Liver (tissue), 9 donors: Measurements from ENCODE around the gene CLRN3. TPM values are rescaled to one million over a fixed set of nuclear protein-coding genes. Genes with fewer than 3 reads are reported as not detected.

Experiments used
- DNase-seq: peaks from one replicate; pipeline ENCODE4 v3.0.0-alpha.2; 2017; ENCODE audit warnings: low spot score
- H3K27ac ChIP-seq, 2 donors: one replicate each; pipeline ENCODE4 v1.7.0; 2013; ENCODE audit warnings: inconsistent platforms in 2 of 2, low read length in 2 of 2, control low read depth in 1 of 2, low read depth in 1 of 2, mild to moderate bottlenecking in 1 of 2
- H3K27me3 ChIP-seq, 4 donors: one replicate each; pipeline versions ENCODE4 v1.6.1 to v1.7.0; 2013; ENCODE audit warnings: low read length in 3 of 4, inconsistent platforms in 1 of 4, mild to moderate bottlenecking in 1 of 4, moderate library complexity in 1 of 4; ENCODE audit not compliant: control insufficient read depth in 4 of 4, insufficient read depth in 4 of 4
- H3K36me3 ChIP-seq, 4 donors: one replicate each; pipeline versions ENCODE4 v1.6.1 to v1.7.0; 2013; ENCODE audit warnings: low read length in 3 of 4, mild to moderate bottlenecking in 3 of 4, low read depth in 1 of 4, moderate library complexity in 1 of 4; ENCODE audit not compliant: control insufficient read depth in 4 of 4, insufficient read depth in 3 of 4
- H3K4me1 ChIP-seq, 4 donors: one replicate each; pipeline versions ENCODE4 v1.6.1 to v1.7.0; 2013; ENCODE audit warnings: low read length in 3 of 4, mild to moderate bottlenecking in 3 of 4, moderate library complexity in 1 of 4; ENCODE audit not compliant: control insufficient read depth in 4 of 4, insufficient read depth in 4 of 4
- H3K4me3 ChIP-seq, 3 donors: one replicate each; pipeline versions ENCODE4 v1.6.1 to v1.7.0; 2013; ENCODE audit warnings: low read length in 3 of 3, control low read depth in 1 of 3, low read depth in 1 of 3, mild to moderate bottlenecking in 1 of 3
- H3K9ac ChIP-seq, 2 donors: one replicate each; pipeline ENCODE4 v1.7.0; 2013; ENCODE audit warnings: low read length in 2 of 2, mild to moderate bottlenecking in 2 of 2, moderate library complexity in 2 of 2, control low read depth in 1 of 2, low read depth in 1 of 2
- H3K9me3 ChIP-seq, 4 donors: one replicate each; pipeline versions ENCODE4 v1.6.1 to v1.7.0; 2013; ENCODE audit warnings: low read length in 3 of 4; ENCODE audit not compliant: control insufficient read depth in 4 of 4
- EGR1 ChIP-seq, 2 donors: IDR thresholded peaks; 2 replicates each; pipeline ENCODE4 v1.6.1; 2016 to 2018; ENCODE audit warnings: antibody characterized with exemption in 2 of 2, low read depth in 2 of 2
- FOXA1 ChIP-seq: IDR thresholded peaks from 2 replicates; pipeline ENCODE4 v1.6.1; 2016; ENCODE audit warnings: antibody characterized with exemption
- FOXA2 ChIP-seq: IDR thresholded peaks from 2 replicates; pipeline ENCODE4 v1.6.1; 2016; ENCODE audit warnings: antibody characterized with exemption
- GABPA ChIP-seq, 2 donors: IDR thresholded peaks in 1 of 2; conservative IDR thresholded peaks in 1 of 2; 2 replicates each; pipeline ENCODE4 v1.6.1; 2016; ENCODE audit warnings: antibody characterized with exemption in 2 of 2, mild to moderate bottlenecking in 1 of 2, moderate library complexity in 1 of 2
- HNF4A ChIP-seq, 2 donors: conservative IDR thresholded peaks; 2 replicates each; pipeline ENCODE4 v1.6.1; 2016; ENCODE audit warnings: antibody characterized with exemption in 2 of 2, mild to moderate bottlenecking in 2 of 2
- HNF4G ChIP-seq: IDR thresholded peaks from 2 replicates; pipeline ENCODE4 v1.6.1; 2016; ENCODE audit warnings: antibody characterized with exemption
- JUND ChIP-seq, 2 donors: IDR thresholded peaks; 2 replicates each; pipeline ENCODE4 v1.6.1; 2016; ENCODE audit warnings: antibody characterized with exemption in 2 of 2
- RAD21 ChIP-seq, 2 donors: IDR thresholded peaks; 2 replicates each; pipeline ENCODE4 v1.6.1; 2016; ENCODE audit warnings: antibody characterized with exemption in 2 of 2, mild to moderate bottlenecking in 2 of 2
- RXRA ChIP-seq, 2 donors: IDR thresholded peaks; 2 replicates each; pipeline ENCODE4 v1.6.1; 2017 to 2018; ENCODE audit warnings: antibody characterized with exemption in 2 of 2, mild to moderate bottlenecking in 1 of 2
- SP1 ChIP-seq: IDR thresholded peaks from 2 replicates; pipeline ENCODE4 v1.6.1; 2018; ENCODE audit warnings: antibody characterized with exemption, mild to moderate bottlenecking
- TAF1 ChIP-seq: conservative IDR thresholded peaks from 2 replicates; pipeline ENCODE4 v1.6.1; 2016; ENCODE audit warnings: antibody characterized with exemption, mild to moderate bottlenecking
- WGBS: extraction: QIAGEN DNeasy Blood & Tissue Kit; methylation state at CpG from one replicate; pipeline ENCODE4 v1.1.7; 2013; 5-methylcytosine and 5-hydroxymethylcytosine counted together
- polyA plus RNA-seq, 2 donors: library from polyadenylated mRNA; stranded (reverse) in 1 of 2; unstranded in 1 of 2; fragments of 200-250 nt in 1 of 2; fragments of >200 nt in 1 of 2; fragmentation: Nextera tagmentation in 1 of 2; extraction: Ambion mirVana in 1 of 2; gene quantifications; one replicate each; pipeline versions ENCODE4 v1.2.1 to v1.2.3, GENCODE V29; 2013 to 2015
- total RNA-seq, 2 donors: library from RNA; depleted of rRNA; stranded (reverse); fragments of >200 nt; gene quantifications; one replicate each; pipeline ENCODE4 v1.2.3, GENCODE V29; 2014
- TF ChIP-seq, protein P1 (sequence below): IDR thresholded peaks from 2 replicates; pipeline ENCODE4 v1.6.1; 2016; ENCODE audit warnings: antibody characterized with exemption, mild to moderate bottlenecking
- TF ChIP-seq, protein P2 (sequence below): fragments of 150-350 bp; IDR thresholded peaks from 2 replicates; pipeline ENCODE4 v1.5.1; 2017; ENCODE audit warnings: improper control_type of control experiment, low read depth, low read length; ENCODE audit not compliant: missing input control
- TF ChIP-seq, protein P3 (sequence below): IDR thresholded peaks from 2 replicates; pipeline ENCODE4 v1.6.1; 2016; ENCODE audit warnings: antibody characterized with exemption
- TF ChIP-seq, protein P4 (sequence below): IDR thresholded peaks from 2 replicates; pipeline ENCODE4 v1.6.1; 2016; ENCODE audit warnings: antibody characterized with exemption
- TF ChIP-seq, protein P5 (sequence below): IDR thresholded peaks from 2 replicates; pipeline ENCODE4 v1.6.1; 2016; ENCODE audit warnings: antibody characterized with exemption
- donor health status: healthy.
- donor health status: healthy.
- donor health status: healthy.
- donor health status: healthy.
- donor health status: healthy.

Gene CLRN3
- total and polyA plus RNA-seq, 4 donors, result 0.33 to 16.9 (median 6.9) TPM

DNA sequence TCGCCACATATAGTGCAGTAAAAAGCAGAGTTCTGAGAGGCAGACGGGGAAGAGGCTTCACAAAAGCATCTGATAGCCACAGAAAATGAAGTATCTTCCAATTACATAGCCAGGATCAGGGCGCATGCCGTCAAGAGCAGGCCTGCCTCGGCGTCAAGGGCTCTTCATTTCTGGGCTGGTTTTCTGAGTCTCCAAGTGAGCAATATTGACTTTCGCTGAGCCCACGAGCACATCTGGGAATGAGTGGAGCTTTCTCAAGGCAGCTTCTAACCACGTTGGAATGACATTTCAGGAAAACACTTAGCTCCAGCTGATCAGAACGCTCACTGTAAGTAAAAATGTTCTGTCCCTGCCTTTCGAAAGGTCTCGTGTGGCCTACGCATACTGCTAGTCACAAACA, 51.9 kb downstream of the CLRN3 start:
- Histone ChIP-seq H3K4me3 (no peak overlapping the region), H3K4me1 (no peaks in the 10 kb centered on the region), H3K27me3 (no peaks in the 10 kb centered on the region), H3K9ac (no peak overlapping the region), H3K9me3 (no peaks in the 10 kb centered on the region), H3K36me3 (no peaks in the 10 kb centered on the region), H3K27ac (no peak overlapping the region)
- DNase-seq, result no peak
- TF ChIP-seq, protein P1, sequence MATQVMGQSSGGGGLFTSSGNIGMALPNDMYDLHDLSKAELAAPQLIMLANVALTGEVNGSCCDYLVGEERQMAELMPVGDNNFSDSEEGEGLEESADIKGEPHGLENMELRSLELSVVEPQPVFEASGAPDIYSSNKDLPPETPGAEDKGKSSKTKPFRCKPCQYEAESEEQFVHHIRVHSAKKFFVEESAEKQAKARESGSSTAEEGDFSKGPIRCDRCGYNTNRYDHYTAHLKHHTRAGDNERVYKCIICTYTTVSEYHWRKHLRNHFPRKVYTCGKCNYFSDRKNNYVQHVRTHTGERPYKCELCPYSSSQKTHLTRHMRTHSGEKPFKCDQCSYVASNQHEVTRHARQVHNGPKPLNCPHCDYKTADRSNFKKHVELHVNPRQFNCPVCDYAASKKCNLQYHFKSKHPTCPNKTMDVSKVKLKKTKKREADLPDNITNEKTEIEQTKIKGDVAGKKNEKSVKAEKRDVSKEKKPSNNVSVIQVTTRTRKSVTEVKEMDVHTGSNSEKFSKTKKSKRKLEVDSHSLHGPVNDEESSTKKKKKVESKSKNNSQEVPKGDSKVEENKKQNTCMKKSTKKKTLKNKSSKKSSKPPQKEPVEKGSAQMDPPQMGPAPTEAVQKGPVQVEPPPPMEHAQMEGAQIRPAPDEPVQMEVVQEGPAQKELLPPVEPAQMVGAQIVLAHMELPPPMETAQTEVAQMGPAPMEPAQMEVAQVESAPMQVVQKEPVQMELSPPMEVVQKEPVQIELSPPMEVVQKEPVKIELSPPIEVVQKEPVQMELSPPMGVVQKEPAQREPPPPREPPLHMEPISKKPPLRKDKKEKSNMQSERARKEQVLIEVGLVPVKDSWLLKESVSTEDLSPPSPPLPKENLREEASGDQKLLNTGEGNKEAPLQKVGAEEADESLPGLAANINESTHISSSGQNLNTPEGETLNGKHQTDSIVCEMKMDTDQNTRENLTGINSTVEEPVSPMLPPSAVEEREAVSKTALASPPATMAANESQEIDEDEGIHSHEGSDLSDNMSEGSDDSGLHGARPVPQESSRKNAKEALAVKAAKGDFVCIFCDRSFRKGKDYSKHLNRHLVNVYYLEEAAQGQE, result no peak
- no peak for TF ChIP-seq EGR1 (IDR thresholded peaks at IDR 0.05; ENCODE audit: low read depth in 2 of 2)
- TF ChIP-seq HNF4G, result no peak
- TF ChIP-seq SP1, result no peak
- TF ChIP-seq, protein P2, sequence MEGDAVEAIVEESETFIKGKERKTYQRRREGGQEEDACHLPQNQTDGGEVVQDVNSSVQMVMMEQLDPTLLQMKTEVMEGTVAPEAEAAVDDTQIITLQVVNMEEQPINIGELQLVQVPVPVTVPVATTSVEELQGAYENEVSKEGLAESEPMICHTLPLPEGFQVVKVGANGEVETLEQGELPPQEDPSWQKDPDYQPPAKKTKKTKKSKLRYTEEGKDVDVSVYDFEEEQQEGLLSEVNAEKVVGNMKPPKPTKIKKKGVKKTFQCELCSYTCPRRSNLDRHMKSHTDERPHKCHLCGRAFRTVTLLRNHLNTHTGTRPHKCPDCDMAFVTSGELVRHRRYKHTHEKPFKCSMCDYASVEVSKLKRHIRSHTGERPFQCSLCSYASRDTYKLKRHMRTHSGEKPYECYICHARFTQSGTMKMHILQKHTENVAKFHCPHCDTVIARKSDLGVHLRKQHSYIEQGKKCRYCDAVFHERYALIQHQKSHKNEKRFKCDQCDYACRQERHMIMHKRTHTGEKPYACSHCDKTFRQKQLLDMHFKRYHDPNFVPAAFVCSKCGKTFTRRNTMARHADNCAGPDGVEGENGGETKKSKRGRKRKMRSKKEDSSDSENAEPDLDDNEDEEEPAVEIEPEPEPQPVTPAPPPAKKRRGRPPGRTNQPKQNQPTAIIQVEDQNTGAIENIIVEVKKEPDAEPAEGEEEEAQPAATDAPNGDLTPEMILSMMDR, result no peak
- no peak for TF ChIP-seq TAF1
- 86% methylated on average over 13 of the region's 13 CpGs for WGBS

DNA sequence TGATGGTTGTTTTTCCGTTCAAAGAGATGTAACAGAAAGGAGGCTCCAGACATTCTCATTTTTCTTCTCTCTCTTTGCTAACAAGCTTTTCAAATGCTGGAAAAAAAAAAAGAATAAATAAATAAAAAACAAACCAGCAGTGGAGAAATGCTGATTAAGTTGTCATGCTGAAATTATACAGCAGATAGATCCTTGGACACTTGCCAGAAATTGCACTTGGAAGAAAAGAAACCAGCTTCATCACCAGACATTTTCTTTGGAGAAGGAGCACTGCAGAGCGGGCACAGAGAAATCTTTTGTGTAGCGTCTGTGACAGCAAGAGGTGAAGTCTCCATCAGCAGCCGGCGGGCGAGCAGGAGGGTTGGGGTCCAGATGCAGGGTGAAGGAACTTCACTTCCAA, 55.8 kb downstream of the CLRN3 start:
- TF ChIP-seq HNF4G, result no peak
- TF ChIP-seq RXRA (IDR thresholded peaks at IDR 0.05), result no peak
- TF ChIP-seq FOXA1, result no peak
- no peak for TF ChIP-seq TAF1
- TF ChIP-seq FOXA2, result no peak
- TF ChIP-seq, protein P3, sequence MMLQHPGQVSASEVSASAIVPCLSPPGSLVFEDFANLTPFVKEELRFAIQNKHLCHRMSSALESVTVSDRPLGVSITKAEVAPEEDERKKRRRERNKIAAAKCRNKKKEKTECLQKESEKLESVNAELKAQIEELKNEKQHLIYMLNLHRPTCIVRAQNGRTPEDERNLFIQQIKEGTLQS, result no peak
- no peak for TF ChIP-seq RAD21 (IDR thresholded peaks at IDR 0.05)
- TF ChIP-seq HNF4A (conservative IDR thresholded peaks at IDR 0.05), result no peak
- no peak for TF ChIP-seq EGR1 (IDR thresholded peaks at IDR 0.05; ENCODE audit: low read depth in 2 of 2)
- TF ChIP-seq JUND (IDR thresholded peaks at IDR 0.05), result no peak
- TF ChIP-seq, protein P4, sequence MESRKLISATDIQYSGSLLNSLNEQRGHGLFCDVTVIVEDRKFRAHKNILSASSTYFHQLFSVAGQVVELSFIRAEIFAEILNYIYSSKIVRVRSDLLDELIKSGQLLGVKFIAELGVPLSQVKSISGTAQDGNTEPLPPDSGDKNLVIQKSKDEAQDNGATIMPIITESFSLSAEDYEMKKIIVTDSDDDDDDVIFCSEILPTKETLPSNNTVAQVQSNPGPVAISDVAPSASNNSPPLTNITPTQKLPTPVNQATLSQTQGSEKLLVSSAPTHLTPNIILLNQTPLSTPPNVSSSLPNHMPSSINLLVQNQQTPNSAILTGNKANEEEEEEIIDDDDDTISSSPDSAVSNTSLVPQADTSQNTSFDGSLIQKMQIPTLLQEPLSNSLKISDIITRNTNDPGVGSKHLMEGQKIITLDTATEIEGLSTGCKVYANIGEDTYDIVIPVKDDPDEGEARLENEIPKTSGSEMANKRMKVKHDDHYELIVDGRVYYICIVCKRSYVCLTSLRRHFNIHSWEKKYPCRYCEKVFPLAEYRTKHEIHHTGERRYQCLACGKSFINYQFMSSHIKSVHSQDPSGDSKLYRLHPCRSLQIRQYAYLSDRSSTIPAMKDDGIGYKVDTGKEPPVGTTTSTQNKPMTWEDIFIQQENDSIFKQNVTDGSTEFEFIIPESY, result no peak
- TF ChIP-seq, protein P1, result no peak
- no peak for TF ChIP-seq GABPA (IDR thresholded peaks at IDR 0.05 in 1 of 2, conservative IDR thresholded peaks at IDR 0.05 in 1 of 2)
- TF ChIP-seq, protein P2, result no peak
- TF ChIP-seq SP1, result no peak
- TF ChIP-seq, protein P5, sequence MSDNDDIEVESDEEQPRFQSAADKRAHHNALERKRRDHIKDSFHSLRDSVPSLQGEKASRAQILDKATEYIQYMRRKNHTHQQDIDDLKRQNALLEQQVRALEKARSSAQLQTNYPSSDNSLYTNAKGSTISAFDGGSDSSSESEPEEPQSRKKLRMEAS, result no peak
- H3K9me3 ChIP-seq, result no peaks in the 10 kb centered on the region
- H3K4me3 ChIP-seq, result no peak overlapping the region
- no peak overlapping the region for H3K9ac ChIP-seq
- H3K36me3 ChIP-seq, result no peaks in the 10 kb centered on the region
- peaks cover 0 to 5% (median 0%) of the 10 kb centered on the region in 4 donors for H3K27me3 ChIP-seq
- H3K27ac ChIP-seq, result no peak overlapping the region
- DNase-seq, result no peak
- H3K4me1 ChIP-seq, result no peaks in the 10 kb centered on the region
- 76% methylated on average over 6 of the region's 6 CpGs for WGBS
